HepG2 (cell line): Measurements from ENCODE around the gene TTF2. TPM values are rescaled to one million over a fixed set of nuclear protein-coding genes. Genes with fewer than 3 reads are reported as not detected.

Source experiments
- ATAC-seq: fragments of 200-7000 bp; cut with Tn5 transposase; 3 replicates; pipeline ENCODE4 v1.9.1; 2020; ENCODE audit warnings: mild to moderate bottlenecking, moderate library complexity
- BruUV-seq: library from RNA; stranded (reverse); fragments of 400-500 nt; replicated peaks from 2 replicates; lab custom pipeline; 2021; lab: Mats Ljungman, UMichigan
- CTCF ChIA-PET: fragments of 300-600 bp; formaldehyde crosslinking; extraction: SDS; loops from one replicate; lab custom pipeline; 2021; ENCODE audit warnings: low total read pairs, inconsistent platforms, low intra/inter-chr PET ratio; lab: Yijun Ruan, JAX
- POLR2A ChIA-PET: fragments of 350-600 bp; sonication (Branson Sonifier 250); formaldehyde crosslinking; loops from one replicate; lab custom pipeline; 2020; ENCODE audit warnings: antibody characterized with exemption, inconsistent platforms; lab: Yijun Ruan, JAX
- DNase-seq: peaks from one replicate; pipeline ENCODE4 v3.0.0-alpha.2; 2015; ENCODE audit warnings: low spot score
- FAIRE-seq: peaks from 3 replicates; lab custom pipeline; 2011; peaks lifted over from hg19 to GRCh38; lab: Jason Lieb, UNC
- H2AFZ ChIP-seq: one replicate; pipeline ENCODE4 v1.6.1; 2011; ENCODE audit warnings: low read length, inconsistent platforms
- H3K27ac ChIP-seq: fragments of 300-600 bp; 3 replicates; pipeline ENCODE4 v1.8.0; 2011; ENCODE audit warnings: mixed run types, mild to moderate bottlenecking, mixed read lengths, low read length, inconsistent platforms; ENCODE audit not compliant: insufficient read depth; ENCODE audit errors: extremely low read length
- H3K27me3 ChIP-seq, 2 experiments: fragments of 200-600 bp in 1 of 2; 2 replicates in 1 of 2; 3 replicates in 1 of 2; pipeline versions ENCODE4 v1.6.0 to v1.8.0; 2011; ENCODE audit warnings: low read length in 2 of 2, mild to moderate bottlenecking in 2 of 2, moderate library complexity in 2 of 2, inconsistent platforms in 1 of 2; ENCODE audit not compliant: insufficient read depth in 2 of 2, control insufficient read depth in 1 of 2
- H3K36me3 ChIP-seq, 2 experiments: fragments of 200-600 bp in 1 of 2; replicated peaks in 1 of 2; 2 replicates in 1 of 2; 3 replicates in 1 of 2; pipeline versions ENCODE4 v1.5.1 to v1.8.0; 2011; ENCODE audit warnings: low read length in 2 of 2, inconsistent platforms in 1 of 2; ENCODE audit not compliant: insufficient read depth in 2 of 2, control insufficient read depth in 1 of 2
- H3K4me1 ChIP-seq: 2 replicates; pipeline ENCODE4 v1.5.1; 2012; ENCODE audit warnings: low read length, inconsistent platforms; ENCODE audit not compliant: insufficient read depth
- H3K4me2 ChIP-seq: 2 replicates; pipeline ENCODE4 v1.6.0; 2011; ENCODE audit warnings: low read depth, low read length, inconsistent platforms
- H3K4me3 ChIP-seq, 3 experiments: fragments of 200-600 bp in 1 of 3; sonication (generic), shearing (Covaris generic) in 1 of 3; replicated peaks in 1 of 3; 2 replicates each; pipeline ENCODE4 v1.5.1; 2011 to 2016; ENCODE audit warnings: low read length in 3 of 3, inconsistent platforms in 2 of 3, low read depth in 2 of 3, mild to moderate bottlenecking in 2 of 3, control low read depth in 1 of 3, mixed read lengths in 1 of 3; ENCODE audit not compliant: insufficient read depth in 1 of 3
- H3K79me2 ChIP-seq: one replicate; pipeline ENCODE4 v1.6.1; 2011; ENCODE audit warnings: low read length, inconsistent platforms; ENCODE audit not compliant: insufficient read depth
- H3K9ac ChIP-seq: 2 replicates; pipeline ENCODE4 v1.6.0; 2011; ENCODE audit warnings: mild to moderate bottlenecking, low read depth, low read length, inconsistent platforms; ENCODE audit not compliant: insufficient read depth
- H3K9me3 ChIP-seq: 2 replicates; pipeline ENCODE4 v1.5.1; 2012; ENCODE audit warnings: mild to moderate bottlenecking, low read length
- H4K20me1 ChIP-seq: 2 replicates; pipeline ENCODE4 v1.6.0; 2011; ENCODE audit warnings: inconsistent platforms, mild to moderate bottlenecking, low read length, moderate library complexity; ENCODE audit not compliant: insufficient read depth
- CBFB ChIP-seq: sonication (generic); formaldehyde crosslinking; IDR thresholded peaks from 2 replicates; pipeline ENCODE4 v1.4.0; 2020; ENCODE audit warnings: missing genetic modification reagents
- DMAP1 ChIP-seq: IDR thresholded peaks from 2 replicates; pipeline ENCODE4 v1.6.1; 2016
- ERF ChIP-seq: IDR thresholded peaks from 2 replicates; pipeline ENCODE4 v1.6.1; 2018; ENCODE audit warnings: missing biosample characterization, missing genetic modification reagents
- HNF4G ChIP-seq, 2 experiments: sonication (generic) in 1 of 2; formaldehyde crosslinking in 1 of 2; IDR thresholded peaks; 2 replicates each; pipeline versions ENCODE4 v1.4.0 to v1.6.1; 2011 to 2020; ENCODE audit warnings: borderline replicate concordance in 2 of 2, low read depth in 2 of 2, mild to moderate bottlenecking in 2 of 2, low read length in 1 of 2, missing genetic modification reagents in 1 of 2, moderate library complexity in 1 of 2
- HNRNPUL1 ChIP-seq: fragments of 200-400 bp; formaldehyde crosslinking; IDR thresholded peaks from 2 replicates; pipeline ENCODE4 v1.6.1; 2017; ENCODE audit warnings: low read depth, mild to moderate bottlenecking, low read length, moderate library complexity
- MYNN ChIP-seq: sonication (generic); formaldehyde crosslinking; IDR thresholded peaks from 2 replicates; pipeline ENCODE4 v1.4.0; 2020; ENCODE audit warnings: mild to moderate bottlenecking, low read depth, missing genetic modification reagents
- PRMT3 ChIP-seq: sonication (generic); formaldehyde crosslinking; IDR thresholded peaks from 2 replicates; pipeline ENCODE4 v1.8.1; 2022; ENCODE audit warnings: low read depth, mild to moderate bottlenecking, moderate library complexity, missing genetic modification reagents, borderline replicate concordance
- SP1 ChIP-seq, 2 experiments: fragments of 450-650 bp in 1 of 2; sonication (generic) in 1 of 2; formaldehyde crosslinking in 1 of 2; IDR thresholded peaks; 2 replicates each; pipeline versions ENCODE4 v1.4.0 to v1.6.1; 2016 to 2020; ENCODE audit warnings: missing genetic modification reagents in 1 of 2
- TSC22D2 ChIP-seq: sonication (generic); formaldehyde crosslinking; IDR thresholded peaks from 2 replicates; pipeline ENCODE4 v1.5.1; 2020; ENCODE audit warnings: missing genetic modification reagents, mild to moderate bottlenecking, borderline replicate concordance
- ZNF430 ChIP-seq: sonication (generic); formaldehyde crosslinking; IDR thresholded peaks from 2 replicates; pipeline ENCODE4 v1.9.0; 2021; ENCODE audit warnings: mild to moderate bottlenecking, missing genetic modification reagents
- ZNF451 ChIP-seq: sonication (generic); formaldehyde crosslinking; IDR thresholded peaks from 2 replicates; pipeline ENCODE4 v1.5.0; 2020; ENCODE audit warnings: mild to moderate bottlenecking, missing genetic modification reagents
- ZNF501 ChIP-seq: sonication (generic); formaldehyde crosslinking; IDR thresholded peaks from 2 replicates; pipeline ENCODE4 v1.5.1; 2020; ENCODE audit warnings: mild to moderate bottlenecking, moderate library complexity, missing genetic modification reagents
- ZSCAN21 ChIP-seq: sonication (generic); formaldehyde crosslinking; IDR thresholded peaks from 2 replicates; pipeline ENCODE4 v1.8.0; 2022; ENCODE audit warnings: mild to moderate bottlenecking, missing genetic modification reagents, moderate library complexity, borderline replicate concordance
- WGBS: methylation state at CpG from one replicate; pipeline ENCODE4 v1.1.6; 2017; ENCODE audit warnings: low lambda C conversion rate; 5-methylcytosine and 5-hydroxymethylcytosine counted together
- in situ Hi-C: cut with HindIII; loops from 2 replicates; pipeline ENCODE4 v1.10.0; 2017; ENCODE audit warnings: low pct_unique_long_range_greater_than_20kb; ENCODE audit not compliant: extremely low pct_ligation_motif_present
- intact Hi-C: fragments of 100-400 bp; cut with micrococcal nuclease; formaldehyde crosslinking; loops from one replicate; pipeline ENCODE4 v1.10.0; 2022; ENCODE audit not compliant: unreplicated experiment
- polyA plus RNA-seq, 8 experiments: library from polyadenylated mRNA; depleted of rRNA in 3 of 8; stranded (reverse) in 7 of 8; unstranded in 1 of 8; fragments of >200 nt; fragmentation: Illumina TruSeq in 4 of 8; extraction: Trizol in 4 of 8; gene quantifications; 2 replicates each; pipeline versions ENCODE4 v1.2.1 to v1.2.3, GENCODE V29; 2011 to 2016; ENCODE audit warnings: low read depth in 4 of 8, missing spikeins in 1 of 8, mixed read lengths in 1 of 8; ENCODE audit not compliant: insufficient read depth in 1 of 8
- total RNA-seq, 5 experiments: library from RNA; depleted of rRNA; stranded (reverse); fragments of >200 nt; fragmentation: Illumina TruSeq; extraction: Trizol; gene quantifications; 2 replicates each; pipeline ENCODE4 v1.2.3, GENCODE V29; 2016; ENCODE audit warnings: low read depth in 1 of 5
- TF ChIP-seq, protein P1 (sequence below): sonication (generic); formaldehyde crosslinking; IDR thresholded peaks from 2 replicates; pipeline ENCODE4 v1.8.1; 2023; ENCODE audit warnings: mild to moderate bottlenecking, moderate library complexity, missing genetic modification reagents
- TF ChIP-seq, protein P2 (sequence below): sonication (generic); formaldehyde crosslinking; IDR thresholded peaks from 2 replicates; pipeline ENCODE4 v1.9.0; 2021; ENCODE audit warnings: mild to moderate bottlenecking, missing genetic modification reagents
- TF ChIP-seq, protein P3 (sequence below): sonication (generic); formaldehyde crosslinking; IDR thresholded peaks from 2 replicates; pipeline ENCODE4 v1.4.0; 2020; ENCODE audit warnings: missing genetic modification reagents

TTF2 gene
- total and polyA plus RNA-seq, 2 of the 13 experiments (the other 11 are each of a cell fraction or from before 2014, with no cell fraction given) = 12.8 to 48.9 TPM

DNA sequence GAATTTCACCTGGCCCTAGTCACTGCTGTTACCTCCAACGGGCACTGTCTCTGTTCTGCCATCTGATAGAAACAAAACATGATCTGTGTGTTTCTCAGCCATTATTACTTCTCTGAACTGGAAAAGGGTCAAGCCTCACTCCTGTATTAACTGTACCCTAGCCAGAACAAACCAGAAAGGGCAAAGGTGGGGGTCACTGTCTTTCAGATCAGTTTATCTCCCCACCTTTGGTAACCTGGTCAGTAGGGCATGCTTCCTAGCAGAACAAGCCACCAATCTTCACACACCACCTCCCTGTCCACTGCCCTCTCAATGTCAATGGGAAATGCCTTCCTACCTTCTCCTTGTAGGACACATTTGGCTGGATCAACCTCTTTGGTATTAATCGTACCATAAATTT is 57.6 kb downstream of the TTF2 start (continued):
- TF ChIP-seq ZNF430 (no peak), ERF (CRISPR knock-in tag) (no peak), TSC22D2 (CRISPR knock-in tag) (no peak), DMAP1 (no peak), CBFB (CRISPR knock-in tag) (no peak), ZSCAN21 (CRISPR knock-in tag) (no peak), SP1 (IDR thresholded peaks at IDR 0.05) (no peak), SP1 (CRISPR knock-in tag; IDR thresholded peaks at IDR 0.05) (no peak), ZNF501 (CRISPR knock-in tag) (no peak), HNF4G (IDR thresholded peaks at IDR 0.05; ENCODE audit: borderline replicate concordance, low read depth, low read length) (no peak), HNF4G (CRISPR knock-in tag; IDR thresholded peaks at IDR 0.05; ENCODE audit: borderline replicate concordance, low read depth) (no peak)

DNA sequence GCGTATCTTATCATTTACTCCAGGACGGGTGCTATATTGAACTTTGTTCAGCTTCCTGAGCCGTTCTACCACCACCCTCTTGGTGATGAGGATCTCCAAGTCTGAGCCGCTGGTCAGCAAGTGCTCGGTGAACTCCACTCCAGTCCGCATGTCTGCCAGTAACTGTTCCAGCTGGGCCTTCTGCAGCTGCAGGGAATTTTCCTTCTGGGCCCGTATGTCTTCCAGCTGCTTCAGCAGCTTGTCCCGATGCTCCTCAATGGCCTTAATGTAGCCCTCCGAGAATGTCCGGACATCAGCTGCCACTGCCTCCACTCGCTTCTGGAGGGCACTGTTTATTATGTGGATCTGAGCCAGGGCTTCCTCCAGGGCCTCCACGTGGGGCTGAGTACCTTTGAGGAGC is 58.0 kb downstream of the TTF2 start:
- peaks cover 0 to 1% of the 10 kb centered on the region in 2 experiments; a peak in 2 of 5 replicates for H3K36me3 ChIP-seq
- FAIRE-seq (no peak), DNase-seq (no peak), ATAC-seq (no peak)
- no peak overlapping the region for H3K4me3 ChIP-seq
- no peak overlapping the region for H3K9ac ChIP-seq
- no peak overlapping the region for H2AFZ ChIP-seq
- no peaks in the 10 kb centered on the region for H3K79me2 ChIP-seq
- H3K27me3 ChIP-seq = no peaks in the 10 kb centered on the region; a peak in 1 of 5 replicates
- intact Hi-C loops = no loop called here
- ChIA-PET POLR2A (no interaction called here), CTCF (no interaction called here)
- in situ Hi-C loops = no loop called here
- no peak overlapping the region for H3K4me2 ChIP-seq
- H3K4me1 ChIP-seq = peaks cover 19% of the 10 kb centered on the region
- BruUV-seq = no TSS peak
- H4K20me1 ChIP-seq = no peaks in the 10 kb centered on the region
- no peak overlapping the region for H3K27ac ChIP-seq
- WGBS = 87% methylated on average over 12 of the region's 12 CpGs
- H3K9me3 ChIP-seq = no peaks in the 10 kb centered on the region
- TF ChIP-seq, protein P1, sequence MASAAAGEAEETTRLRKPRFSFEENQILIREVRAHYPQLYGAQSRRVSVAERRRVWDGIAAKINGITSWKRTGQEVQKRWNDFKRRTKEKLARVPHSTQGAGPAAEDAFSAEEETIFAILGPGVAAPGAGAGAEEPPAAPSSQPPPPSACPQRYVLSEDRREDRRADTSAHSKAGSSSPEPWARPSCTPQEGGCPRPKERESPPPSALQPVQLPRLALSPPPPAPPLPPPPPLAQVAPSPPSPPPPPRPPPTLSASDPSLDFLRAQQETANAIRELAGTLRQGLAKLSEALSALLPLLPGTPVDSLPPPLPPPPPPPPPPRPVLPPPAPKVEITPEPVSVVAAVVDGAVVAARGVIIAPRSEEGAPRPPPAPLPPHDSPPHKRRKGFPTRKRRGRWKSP (CRISPR knock-in tag) = no peak
- TF ChIP-seq PRMT3 (CRISPR knock-in tag) (no peak), HNRNPUL1 (no peak), ZNF451 (CRISPR knock-in tag) (no peak), MYNN (CRISPR knock-in tag) (no peak)
- TF ChIP-seq, protein P2, sequence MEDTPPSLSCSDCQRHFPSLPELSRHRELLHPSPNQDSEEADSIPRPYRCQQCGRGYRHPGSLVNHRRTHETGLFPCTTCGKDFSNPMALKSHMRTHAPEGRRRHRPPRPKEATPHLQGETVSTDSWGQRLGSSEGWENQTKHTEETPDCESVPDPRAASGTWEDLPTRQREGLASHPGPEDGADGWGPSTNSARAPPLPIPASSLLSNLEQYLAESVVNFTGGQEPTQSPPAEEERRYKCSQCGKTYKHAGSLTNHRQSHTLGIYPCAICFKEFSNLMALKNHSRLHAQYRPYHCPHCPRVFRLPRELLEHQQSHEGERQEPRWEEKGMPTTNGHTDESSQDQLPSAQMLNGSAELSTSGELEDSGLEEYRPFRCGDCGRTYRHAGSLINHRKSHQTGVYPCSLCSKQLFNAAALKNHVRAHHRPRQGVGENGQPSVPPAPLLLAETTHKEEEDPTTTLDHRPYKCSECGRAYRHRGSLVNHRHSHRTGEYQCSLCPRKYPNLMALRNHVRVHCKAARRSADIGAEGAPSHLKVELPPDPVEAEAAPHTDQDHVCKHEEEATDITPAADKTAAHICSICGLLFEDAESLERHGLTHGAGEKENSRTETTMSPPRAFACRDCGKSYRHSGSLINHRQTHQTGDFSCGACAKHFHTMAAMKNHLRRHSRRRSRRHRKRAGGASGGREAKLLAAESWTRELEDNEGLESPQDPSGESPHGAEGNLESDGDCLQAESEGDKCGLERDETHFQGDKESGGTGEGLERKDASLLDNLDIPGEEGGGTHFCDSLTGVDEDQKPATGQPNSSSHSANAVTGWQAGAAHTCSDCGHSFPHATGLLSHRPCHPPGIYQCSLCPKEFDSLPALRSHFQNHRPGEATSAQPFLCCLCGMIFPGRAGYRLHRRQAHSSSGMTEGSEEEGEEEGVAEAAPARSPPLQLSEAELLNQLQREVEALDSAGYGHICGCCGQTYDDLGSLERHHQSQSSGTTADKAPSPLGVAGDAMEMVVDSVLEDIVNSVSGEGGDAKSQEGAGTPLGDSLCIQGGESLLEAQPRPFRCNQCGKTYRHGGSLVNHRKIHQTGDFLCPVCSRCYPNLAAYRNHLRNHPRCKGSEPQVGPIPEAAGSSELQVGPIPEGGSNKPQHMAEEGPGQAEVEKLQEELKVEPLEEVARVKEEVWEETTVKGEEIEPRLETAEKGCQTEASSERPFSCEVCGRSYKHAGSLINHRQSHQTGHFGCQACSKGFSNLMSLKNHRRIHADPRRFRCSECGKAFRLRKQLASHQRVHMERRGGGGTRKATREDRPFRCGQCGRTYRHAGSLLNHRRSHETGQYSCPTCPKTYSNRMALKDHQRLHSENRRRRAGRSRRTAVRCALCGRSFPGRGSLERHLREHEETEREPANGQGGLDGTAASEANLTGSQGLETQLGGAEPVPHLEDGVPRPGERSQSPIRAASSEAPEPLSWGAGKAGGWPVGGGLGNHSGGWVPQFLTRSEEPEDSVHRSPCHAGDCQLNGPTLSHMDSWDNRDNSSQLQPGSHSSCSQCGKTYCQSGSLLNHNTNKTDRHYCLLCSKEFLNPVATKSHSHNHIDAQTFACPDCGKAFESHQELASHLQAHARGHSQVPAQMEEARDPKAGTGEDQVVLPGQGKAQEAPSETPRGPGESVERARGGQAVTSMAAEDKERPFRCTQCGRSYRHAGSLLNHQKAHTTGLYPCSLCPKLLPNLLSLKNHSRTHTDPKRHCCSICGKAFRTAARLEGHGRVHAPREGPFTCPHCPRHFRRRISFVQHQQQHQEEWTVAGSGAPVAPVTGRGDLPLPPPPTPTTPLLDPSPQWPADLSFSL (CRISPR knock-in tag) = no peak
- TF ChIP-seq, protein P3, sequence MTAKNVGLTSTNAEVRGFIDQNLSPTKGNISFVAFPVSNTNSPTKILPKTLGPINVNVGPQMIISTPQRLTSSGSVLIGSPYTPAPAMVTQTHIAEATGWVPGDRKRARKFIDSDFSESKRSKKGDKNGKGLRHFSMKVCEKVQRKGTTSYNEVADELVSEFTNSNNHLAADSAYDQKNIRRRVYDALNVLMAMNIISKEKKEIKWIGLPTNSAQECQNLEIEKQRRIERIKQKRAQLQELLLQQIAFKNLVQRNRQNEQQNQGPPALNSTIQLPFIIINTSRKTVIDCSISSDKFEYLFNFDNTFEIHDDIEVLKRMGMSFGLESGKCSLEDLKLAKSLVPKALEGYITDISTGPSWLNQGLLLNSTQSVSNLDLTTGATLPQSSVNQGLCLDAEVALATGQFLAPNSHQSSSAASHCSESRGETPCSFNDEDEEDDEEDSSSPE (CRISPR knock-in tag) = no peak
